BLaER1 (cell line): ENCODE results near the gene PROKR2.

Source experiments
- H3K27ac ChIP-seq: shearing (Covaris generic); formaldehyde crosslinking; 2 replicates; pipeline ENCODE4 v1.8.1; 2022
- H3K27me3 ChIP-seq: shearing (Covaris generic); formaldehyde crosslinking; 2 replicates; pipeline ENCODE4 v1.8.1; 2022
- H3K36me3 ChIP-seq: shearing (Covaris generic); formaldehyde crosslinking; 2 replicates; pipeline ENCODE4 v1.8.1; 2022
- H3K4me1 ChIP-seq: shearing (Covaris generic); formaldehyde crosslinking; 2 replicates; pipeline ENCODE4 v1.8.1; 2022
- H3K4me2 ChIP-seq: shearing (Covaris generic); formaldehyde crosslinking; 2 replicates; pipeline ENCODE4 v1.8.1; 2022
- H3K4me3 ChIP-seq: shearing (Covaris generic); formaldehyde crosslinking; 2 replicates; pipeline ENCODE4 v1.8.1; 2022
- H3K9ac ChIP-seq: shearing (Covaris generic); formaldehyde crosslinking; 2 replicates; pipeline ENCODE4 v1.8.1; 2022
- H3K9me3 ChIP-seq: shearing (Covaris generic); formaldehyde crosslinking; 2 replicates; pipeline ENCODE4 v1.8.1; 2022
- H4K20me1 ChIP-seq: shearing (Covaris generic); formaldehyde crosslinking; 2 replicates; pipeline ENCODE4 v1.8.1; 2022
- Cebpa-rat ChIP-seq: shearing (Covaris generic); IDR thresholded peaks from 2 replicates; pipeline ENCODE4 v1.8.1; 2022

The PROKR2 gene

GRCh38 chr20:5349448-5349847 is 32.7 kb upstream of the PROKR2 start:
- H3K4me2 ChIP-seq: no peak overlapping the region
- no peak overlapping the region for H3K27ac ChIP-seq
- TF ChIP-seq Cebpa-rat: no peak
- peaks cover 8% of the 10 kb centered on the region for H3K9me3 ChIP-seq
- no peak overlapping the region for H3K9ac ChIP-seq
- H3K4me3 ChIP-seq: no peak overlapping the region
- no peaks in the 10 kb centered on the region for H3K27me3 ChIP-seq
- H3K4me1 ChIP-seq: 0 out of 2 replicates have a peak, but pooled peaks cover 6% of the 10 kb centered on the region
- H4K20me1 ChIP-seq: no peaks in the 10 kb centered on the region
- H3K36me3 ChIP-seq: no peaks in the 10 kb centered on the region

GRCh38 chr20:5342021-5342420 is 25.3 kb upstream of the PROKR2 start:
- Histone ChIP-seq H3K4me3 (no peak overlapping the region), H3K9ac (no peak overlapping the region), H4K20me1 (no peaks in the 10 kb centered on the region), H3K27ac (no peak overlapping the region), H3K36me3 (no peaks in the 10 kb centered on the region), H3K9me3 (peaks cover 4% of the 10 kb centered on the region; the same call in 1 of the 2 replicates), H3K4me1 (no peaks in the 10 kb centered on the region), H3K4me2 (no peak overlapping the region), H3K27me3 (no peaks in the 10 kb centered on the region)
- no peak for TF ChIP-seq Cebpa-rat

GRCh38 chr20:5331340-5331739 is 14.6 kb upstream of the PROKR2 start:
- H3K36me3 ChIP-seq: no peaks in the 10 kb centered on the region
- H3K9ac ChIP-seq: no peak overlapping the region
- H3K4me3 ChIP-seq: no peak overlapping the region
- H3K4me2 ChIP-seq: no peak overlapping the region
- TF ChIP-seq Cebpa-rat: no peak
- H3K27me3 ChIP-seq: no peaks in the 10 kb centered on the region
- no peaks in the 10 kb centered on the region for H3K9me3 ChIP-seq
- no peak overlapping the region for H3K27ac ChIP-seq
- H4K20me1 ChIP-seq: no peaks in the 10 kb centered on the region
- no peaks in the 10 kb centered on the region for H3K4me1 ChIP-seq

- Histone ChIP-seq H3K27ac (no peak overlapping the region), H3K4me3 (no peak overlapping the region), H3K4me2 (no peak overlapping the region), H3K9ac (no peak overlapping the region), H3K4me1 (no peaks in the 10 kb centered on the region), H4K20me1 (no peaks in the 10 kb centered on the region), H3K9me3 (no peaks in the 10 kb centered on the region), H3K36me3 (no peaks in the 10 kb centered on the region), H3K27me3 (no peaks in the 10 kb centered on the region)
- TF ChIP-seq Cebpa-rat: no peak
Observed at GRCh38 chr20:5328268-5328667, 11.5 kb upstream of the PROKR2 start.

GRCh38 chr20:5327356-5327755 is 10.6 kb upstream of the PROKR2 start:
- Histone ChIP-seq H3K9me3 (no peaks in the 10 kb centered on the region), H3K9ac (no peak overlapping the region), H3K27ac (no peak overlapping the region), H3K4me3 (no peak overlapping the region), H4K20me1 (no peaks in the 10 kb centered on the region), H3K4me2 (no peak overlapping the region), H3K27me3 (no peaks in the 10 kb centered on the region), H3K36me3 (no peaks in the 10 kb centered on the region), H3K4me1 (no peaks in the 10 kb centered on the region)
- TF ChIP-seq Cebpa-rat: no peak

GRCh38 chr20:5315807-5316187 is 957 bp downstream of the PROKR2 start:
- no peaks in the 10 kb centered on the region for H3K27me3 ChIP-seq
- no peak for TF ChIP-seq Cebpa-rat
- H3K36me3 ChIP-seq: no peaks in the 10 kb centered on the region
- no peaks in the 10 kb centered on the region for H3K4me1 ChIP-seq
- H3K9me3 ChIP-seq: peaks cover 34% of the 10 kb centered on the region
- no peak overlapping the region for H3K27ac ChIP-seq
- no peaks in the 10 kb centered on the region for H4K20me1 ChIP-seq
- H3K4me3 ChIP-seq: no peak overlapping the region
- H3K9ac ChIP-seq: no peak overlapping the region
- H3K4me2 ChIP-seq: no peak overlapping the region

- H4K20me1 ChIP-seq: no peaks in the 10 kb centered on the region
- TF ChIP-seq Cebpa-rat: peak; percentile 89
- H3K4me2 ChIP-seq: no peak overlapping the region
- peaks cover 48% of the 10 kb centered on the region for H3K9me3 ChIP-seq
- no peaks in the 10 kb centered on the region for H3K27me3 ChIP-seq
- H3K9ac ChIP-seq: no peak overlapping the region
- no peak overlapping the region for H3K4me3 ChIP-seq
- no peaks in the 10 kb centered on the region for H3K36me3 ChIP-seq
- no peak overlapping the region for H3K27ac ChIP-seq
- no peaks in the 10 kb centered on the region for H3K4me1 ChIP-seq
Observed at GRCh38 chr20:5313916-5314315, 2.8 kb downstream of the PROKR2 start.

- H3K9ac ChIP-seq: no peak overlapping the region
- H3K4me3 ChIP-seq: no peak overlapping the region
- TF ChIP-seq Cebpa-rat: no peak
- no peak overlapping the region for H3K4me2 ChIP-seq
- no peaks in the 10 kb centered on the region for H3K36me3 ChIP-seq
- H3K27me3 ChIP-seq: no peaks in the 10 kb centered on the region
- H3K4me1 ChIP-seq: no peaks in the 10 kb centered on the region
- H3K9me3 ChIP-seq: peaks cover 62% of the 10 kb centered on the region
- no peak overlapping the region for H3K27ac ChIP-seq
- no peaks in the 10 kb centered on the region for H4K20me1 ChIP-seq
Observed at GRCh38 chr20:5312518-5312917, 4.2 kb downstream of the PROKR2 start.

- Histone ChIP-seq H3K36me3 (no peaks in the 10 kb centered on the region), H3K27ac (no peak overlapping the region), H4K20me1 (no peaks in the 10 kb centered on the region), H3K9me3 (peaks cover 43% of the 10 kb centered on the region), H3K9ac (no peak overlapping the region), H3K4me1 (no peaks in the 10 kb centered on the region), H3K27me3 (no peaks in the 10 kb centered on the region), H3K4me2 (no peak overlapping the region), H3K4me3 (no peak overlapping the region)
- no peak for TF ChIP-seq Cebpa-rat
Observed at GRCh38 chr20:5309971-5310370, 6.8 kb downstream of the PROKR2 start.

- Histone ChIP-seq H3K9me3 (no peaks in the 10 kb centered on the region), H3K4me2 (no peak overlapping the region), H4K20me1 (no peaks in the 10 kb centered on the region), H3K4me1 (no peaks in the 10 kb centered on the region), H3K27ac (no peak overlapping the region), H3K9ac (no peak overlapping the region), H3K27me3 (no peaks in the 10 kb centered on the region), H3K36me3 (no peaks in the 10 kb centered on the region), H3K4me3 (no peak overlapping the region)
- TF ChIP-seq Cebpa-rat: no peak
Observed at GRCh38 chr20:5298811-5299210, 17.9 kb downstream of the PROKR2 start.

- Histone ChIP-seq H3K36me3 (no peaks in the 10 kb centered on the region), H3K9me3 (no peaks in the 10 kb centered on the region), H3K27me3 (no peaks in the 10 kb centered on the region), H4K20me1 (no peaks in the 10 kb centered on the region), H3K4me3 (no peak overlapping the region), H3K27ac (no peak overlapping the region), H3K4me1 (no peaks in the 10 kb centered on the region), H3K9ac (no peak overlapping the region), H3K4me2 (no peak overlapping the region)
- no peak for TF ChIP-seq Cebpa-rat
Observed at GRCh38 chr20:5297280-5298004, 19.3 kb downstream of the PROKR2 start.
